Kidney epithelial cell (primary cell): Measurements from ENCODE around the gene RAD51B. TPM values are rescaled to one million over a fixed set of nuclear protein-coding genes. Genes with fewer than 3 reads are reported as not detected.

Experiments used
- DNase-seq: peaks from one replicate; pipeline ENCODE4 v3.0.0-alpha.2; 2010; ENCODE audit warnings: low read depth
- H3K27me3 ChIP-seq: 2 replicates; pipeline ENCODE4 v1.6.0; 2011; ENCODE audit warnings: low read length; ENCODE audit not compliant: control insufficient read depth, insufficient read depth
- H3K36me3 ChIP-seq: 2 replicates; pipeline ENCODE4 v1.5.1; 2011; ENCODE audit warnings: low read length; ENCODE audit not compliant: control insufficient read depth, insufficient read depth
- H3K4me3 ChIP-seq: 2 replicates; pipeline ENCODE4 v1.5.1; 2011; ENCODE audit warnings: low read depth, mild to moderate bottlenecking, control low read depth, low read length
- total RNA-seq: library from RNA; depleted of rRNA; stranded (reverse); fragments of >200 nt; gene quantifications from 2 replicates; pipeline ENCODE4 v1.2.3, GENCODE V29; 2015
- TF ChIP-seq, protein P1 (sequence below): IDR thresholded peaks from 2 replicates; pipeline ENCODE4 v1.5.1; 2011; ENCODE audit warnings: mild to moderate bottlenecking, moderate library complexity, low read length, control low read depth, inconsistent platforms; ENCODE audit not compliant: insufficient read depth, poor library complexity, severe bottlenecking

Gene RAD51B
- total RNA-seq, 1 donor from 2014 or later, result 9.5 TPM

DNA sequence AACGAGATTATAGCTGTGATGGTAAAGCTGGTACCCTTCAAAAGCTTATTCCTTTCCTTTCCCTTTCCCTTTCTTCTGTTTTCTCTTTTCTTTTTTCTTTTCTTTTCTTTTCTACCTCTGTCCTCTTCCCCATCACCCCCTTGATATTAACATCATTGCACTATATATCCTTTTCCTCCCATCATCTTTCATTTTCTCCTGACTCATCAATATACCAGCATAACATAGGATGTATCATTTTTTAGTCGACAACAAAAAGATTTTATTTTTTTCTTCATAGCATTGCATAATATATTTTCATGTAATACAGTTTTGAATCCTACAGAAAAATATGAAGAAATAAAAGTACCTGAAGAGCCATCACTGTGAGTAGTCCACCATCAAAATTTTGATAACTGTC is 230.6 kb downstream of the RAD51B start:
- Histone ChIP-seq H3K4me3 (no peak overlapping the region), H3K36me3 (no peaks in the 10 kb centered on the region), H3K27me3 (no peaks in the 10 kb centered on the region)
- TF ChIP-seq, protein P1, sequence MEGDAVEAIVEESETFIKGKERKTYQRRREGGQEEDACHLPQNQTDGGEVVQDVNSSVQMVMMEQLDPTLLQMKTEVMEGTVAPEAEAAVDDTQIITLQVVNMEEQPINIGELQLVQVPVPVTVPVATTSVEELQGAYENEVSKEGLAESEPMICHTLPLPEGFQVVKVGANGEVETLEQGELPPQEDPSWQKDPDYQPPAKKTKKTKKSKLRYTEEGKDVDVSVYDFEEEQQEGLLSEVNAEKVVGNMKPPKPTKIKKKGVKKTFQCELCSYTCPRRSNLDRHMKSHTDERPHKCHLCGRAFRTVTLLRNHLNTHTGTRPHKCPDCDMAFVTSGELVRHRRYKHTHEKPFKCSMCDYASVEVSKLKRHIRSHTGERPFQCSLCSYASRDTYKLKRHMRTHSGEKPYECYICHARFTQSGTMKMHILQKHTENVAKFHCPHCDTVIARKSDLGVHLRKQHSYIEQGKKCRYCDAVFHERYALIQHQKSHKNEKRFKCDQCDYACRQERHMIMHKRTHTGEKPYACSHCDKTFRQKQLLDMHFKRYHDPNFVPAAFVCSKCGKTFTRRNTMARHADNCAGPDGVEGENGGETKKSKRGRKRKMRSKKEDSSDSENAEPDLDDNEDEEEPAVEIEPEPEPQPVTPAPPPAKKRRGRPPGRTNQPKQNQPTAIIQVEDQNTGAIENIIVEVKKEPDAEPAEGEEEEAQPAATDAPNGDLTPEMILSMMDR, result no peak
- no peak for DNase-seq

DNA sequence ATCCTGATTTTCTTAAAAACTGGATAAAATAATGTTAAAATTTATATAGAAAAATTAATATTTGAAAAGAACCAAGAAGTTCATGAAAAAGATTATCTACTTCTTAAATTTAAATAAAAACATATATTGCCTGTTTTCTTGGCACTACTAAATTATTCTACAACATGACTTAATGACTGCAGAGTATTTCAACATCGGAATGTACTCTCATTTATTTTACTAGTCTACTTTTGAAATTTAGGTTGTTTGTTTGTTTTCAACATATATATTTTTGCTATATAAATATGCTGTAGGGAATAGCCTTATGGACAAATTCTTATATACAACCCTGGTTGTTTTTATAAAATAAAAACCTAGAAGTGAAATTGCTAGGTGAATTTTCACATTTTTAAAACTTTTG is 231.6 kb downstream of the RAD51B start:
- no peaks in the 10 kb centered on the region for H3K36me3 ChIP-seq
- no peaks in the 10 kb centered on the region for H3K27me3 ChIP-seq
- no peak overlapping the region for H3K4me3 ChIP-seq
- no peak for DNase-seq
- TF ChIP-seq, protein P1, result no peak

DNA sequence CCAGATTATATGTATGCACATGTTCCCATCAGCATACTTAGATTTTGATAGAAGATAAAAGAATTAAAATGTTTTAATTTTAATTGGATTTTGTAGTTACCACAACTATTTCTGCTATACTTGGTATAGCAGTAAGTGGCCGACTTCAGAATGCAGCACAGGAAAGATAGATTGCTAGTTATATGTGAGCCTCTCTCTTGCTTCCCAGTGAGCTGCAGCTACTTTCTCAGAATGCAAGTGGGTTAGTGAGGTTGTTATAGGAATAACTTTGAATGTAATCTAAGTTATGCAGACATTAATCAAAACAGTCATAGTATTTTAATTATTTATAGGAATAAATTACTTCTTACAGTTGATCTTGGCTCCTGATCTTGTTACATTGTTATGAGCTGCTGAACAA is 240.6 kb downstream of the RAD51B start:
- H3K36me3 ChIP-seq, result no peaks in the 10 kb centered on the region
- no peak for DNase-seq
- H3K27me3 ChIP-seq, result no peaks in the 10 kb centered on the region
- H3K4me3 ChIP-seq, result no peak overlapping the region
- TF ChIP-seq, protein P1, result no peak

DNA sequence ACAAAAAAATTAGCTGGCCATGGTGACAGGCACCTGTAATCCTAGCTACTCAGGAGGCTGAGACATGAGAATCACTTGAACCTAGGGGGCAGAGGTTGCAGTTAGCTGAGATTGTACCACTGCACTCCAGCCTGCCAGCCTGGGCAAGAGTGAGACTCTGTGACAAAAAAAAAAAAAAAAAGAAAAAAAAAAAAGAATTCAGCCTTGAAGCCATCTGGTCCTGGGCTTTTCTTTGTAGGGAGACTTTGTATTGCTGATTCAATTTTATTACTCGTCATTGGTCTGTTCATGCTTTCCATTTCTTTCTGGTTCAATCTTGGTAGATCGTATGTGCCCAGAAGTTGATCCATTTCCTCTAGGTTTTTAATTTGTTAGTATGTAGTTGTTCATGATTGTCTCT is 243.1 kb downstream of the RAD51B start:
- TF ChIP-seq, protein P1, result no peak
- no peaks in the 10 kb centered on the region for H3K27me3 ChIP-seq
- no peak for DNase-seq
- no peak overlapping the region for H3K4me3 ChIP-seq
- no peaks in the 10 kb centered on the region for H3K36me3 ChIP-seq

DNA sequence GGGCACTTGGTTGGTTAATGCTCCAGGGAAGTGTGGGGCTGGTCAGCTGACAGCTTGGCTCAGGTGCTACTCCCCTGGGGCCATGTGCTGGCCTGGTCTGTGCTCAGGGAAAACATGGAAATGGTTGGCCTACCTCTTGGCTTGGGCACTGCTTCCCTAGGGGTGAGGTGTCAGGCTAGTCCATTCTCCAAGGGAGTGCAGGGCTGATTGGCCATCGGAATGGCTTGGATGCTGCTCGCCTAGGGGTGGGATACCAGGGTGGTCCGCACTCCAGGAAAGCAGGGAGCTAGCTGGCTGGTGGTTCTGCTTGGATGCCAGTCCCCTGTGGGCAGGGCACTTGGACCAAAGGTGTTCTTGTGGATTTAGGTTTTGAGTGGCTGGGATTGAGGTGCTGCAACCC is 245.7 kb downstream of the RAD51B start:
- Histone ChIP-seq H3K27me3 (no peaks in the 10 kb centered on the region), H3K4me3 (no peak overlapping the region), H3K36me3 (no peaks in the 10 kb centered on the region)
- TF ChIP-seq, protein P1, result no peak
- DNase-seq, result no peak

DNA sequence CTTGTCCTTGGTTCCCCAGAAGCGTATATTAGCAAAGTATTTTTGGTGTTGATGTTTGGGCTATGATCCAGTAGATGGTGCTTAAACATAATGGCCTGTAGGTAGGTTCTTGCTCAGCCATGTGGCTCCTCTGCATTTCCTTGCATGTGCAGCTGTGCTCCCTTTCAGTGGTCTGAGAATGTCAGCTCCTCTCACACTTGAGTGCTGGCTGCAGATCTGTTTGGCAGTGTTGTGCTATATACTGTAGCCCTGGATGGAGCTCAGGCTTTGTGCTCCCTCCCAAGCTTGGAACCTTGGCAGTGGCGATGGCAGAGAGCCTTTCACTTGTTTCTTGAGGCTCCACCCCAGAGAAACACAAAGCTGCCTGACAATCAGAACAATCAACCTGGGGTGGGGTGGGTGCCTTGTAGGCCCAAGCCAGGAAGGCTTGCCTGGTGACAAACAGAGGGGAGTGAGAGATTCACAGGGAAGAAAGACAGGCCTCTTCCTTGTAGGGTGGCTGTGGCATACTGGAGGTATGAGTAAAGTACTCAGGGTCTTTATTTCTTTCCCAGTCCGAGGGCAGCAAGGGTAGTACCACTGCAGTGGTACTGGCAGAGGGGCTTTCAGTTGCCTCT is 255.3 kb downstream of the RAD51B start:
- no peak overlapping the region for H3K4me3 ChIP-seq
- no peaks in the 10 kb centered on the region for H3K27me3 ChIP-seq
- TF ChIP-seq, protein P1, result no peak
- no peak for DNase-seq
- no peaks in the 10 kb centered on the region for H3K36me3 ChIP-seq
